Putamen (tissue), 1 donor: ENCODE results near the gene ZBTB22.
"Not testable (repeated sequence)": the region's sequence is repeated elsewhere in the genome, so short reads cannot be mapped to it uniquely, and the experiment has no call there.

Experiments
- DNase-seq: peaks from one replicate; pipeline ENCODE4 v3.0.0-alpha.2; 2016; ENCODE audit warnings: low spot score

Gene ZBTB22, protein sequence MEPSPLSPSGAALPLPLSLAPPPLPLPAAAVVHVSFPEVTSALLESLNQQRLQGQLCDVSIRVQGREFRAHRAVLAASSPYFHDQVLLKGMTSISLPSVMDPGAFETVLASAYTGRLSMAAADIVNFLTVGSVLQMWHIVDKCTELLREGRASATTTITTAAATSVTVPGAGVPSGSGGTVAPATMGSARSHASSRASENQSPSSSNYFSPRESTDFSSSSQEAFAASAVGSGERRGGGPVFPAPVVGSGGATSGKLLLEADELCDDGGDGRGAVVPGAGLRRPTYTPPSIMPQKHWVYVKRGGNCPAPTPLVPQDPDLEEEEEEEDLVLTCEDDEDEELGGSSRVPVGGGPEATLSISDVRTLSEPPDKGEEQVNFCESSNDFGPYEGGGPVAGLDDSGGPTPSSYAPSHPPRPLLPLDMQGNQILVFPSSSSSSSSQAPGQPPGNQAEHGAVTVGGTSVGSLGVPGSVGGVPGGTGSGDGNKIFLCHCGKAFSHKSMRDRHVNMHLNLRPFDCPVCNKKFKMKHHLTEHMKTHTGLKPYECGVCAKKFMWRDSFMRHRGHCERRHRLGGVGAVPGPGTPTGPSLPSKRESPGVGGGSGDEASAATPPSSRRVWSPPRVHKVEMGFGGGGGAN

DNA sequence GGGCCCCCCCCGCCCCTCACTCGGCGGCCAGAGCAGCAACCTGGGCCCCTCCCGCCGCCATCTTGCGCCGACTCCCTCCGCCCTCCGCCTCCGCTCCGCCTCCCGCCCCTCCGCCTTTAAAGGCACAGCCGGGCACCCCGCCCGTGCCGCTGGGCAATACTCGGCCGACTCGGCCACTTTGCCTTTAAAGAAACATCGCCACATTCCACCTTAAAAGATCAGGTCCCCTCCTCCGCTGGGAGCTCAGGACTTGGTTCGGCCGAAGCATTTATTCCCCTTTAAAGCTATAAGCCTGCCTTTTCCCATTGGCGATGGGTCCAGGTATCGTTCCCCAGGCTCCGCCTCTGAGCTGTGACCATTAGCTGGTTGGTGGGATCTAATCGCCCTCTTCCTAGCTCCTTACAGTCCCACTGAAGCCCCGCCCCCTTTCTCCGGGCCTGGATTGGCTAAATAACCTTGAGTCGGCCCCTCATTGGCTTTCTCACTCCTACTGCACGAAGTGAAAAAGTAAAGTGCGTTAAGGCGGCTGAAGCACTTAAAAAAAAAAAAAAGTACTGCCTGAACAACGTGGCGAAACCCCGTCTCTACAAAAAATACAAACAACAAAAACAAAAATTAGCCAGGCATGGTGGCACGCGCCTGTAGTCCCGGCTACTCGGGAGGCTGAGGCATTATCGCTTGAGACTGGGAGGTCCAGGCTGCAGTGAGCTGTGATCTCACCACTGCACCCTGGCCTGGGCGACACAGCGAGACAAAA, at the start of gene ZBTB22:
ZBTB22 (minus strand) TSS at position 76 of the 757 bp plus-strand sequence. CDS start 828 bp downstream, outside the sequence.
- peak; percentile 98 for DNase-seq

DNA sequence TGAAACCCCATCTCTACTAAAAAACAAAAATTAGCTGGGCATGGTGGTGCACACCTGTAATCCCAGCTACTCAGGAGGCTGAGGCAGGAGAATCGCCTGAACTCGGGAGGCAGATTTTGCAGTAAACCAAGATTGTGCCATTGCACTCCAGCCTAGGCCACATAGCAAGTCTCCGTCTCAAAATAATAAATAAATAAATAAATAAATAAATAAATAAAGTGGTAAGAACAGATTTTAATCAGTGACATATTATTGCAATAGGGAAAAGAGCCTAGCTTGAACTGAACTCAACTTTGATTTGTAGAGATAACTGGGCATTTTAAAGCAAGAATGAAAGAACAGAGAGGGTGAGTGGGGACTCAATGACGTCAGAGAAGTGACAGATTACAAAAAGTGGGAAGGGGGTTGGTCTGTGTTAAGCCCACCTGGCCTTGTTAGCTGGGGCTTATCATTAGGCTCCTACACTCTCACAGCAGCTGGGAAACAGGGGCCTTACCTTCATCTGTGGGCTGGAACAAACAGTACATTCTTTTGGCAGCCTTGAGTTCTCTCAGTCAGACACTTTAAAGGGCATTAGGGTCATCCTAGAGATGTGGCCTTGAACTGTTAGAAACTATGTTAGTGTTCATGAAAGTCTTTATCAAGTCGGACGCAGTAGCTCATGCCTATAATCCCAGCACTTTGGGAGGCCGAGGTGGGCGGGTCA, 49.6 kb upstream of the ZBTB22 start:
- DNase-seq, result no peak

DNA sequence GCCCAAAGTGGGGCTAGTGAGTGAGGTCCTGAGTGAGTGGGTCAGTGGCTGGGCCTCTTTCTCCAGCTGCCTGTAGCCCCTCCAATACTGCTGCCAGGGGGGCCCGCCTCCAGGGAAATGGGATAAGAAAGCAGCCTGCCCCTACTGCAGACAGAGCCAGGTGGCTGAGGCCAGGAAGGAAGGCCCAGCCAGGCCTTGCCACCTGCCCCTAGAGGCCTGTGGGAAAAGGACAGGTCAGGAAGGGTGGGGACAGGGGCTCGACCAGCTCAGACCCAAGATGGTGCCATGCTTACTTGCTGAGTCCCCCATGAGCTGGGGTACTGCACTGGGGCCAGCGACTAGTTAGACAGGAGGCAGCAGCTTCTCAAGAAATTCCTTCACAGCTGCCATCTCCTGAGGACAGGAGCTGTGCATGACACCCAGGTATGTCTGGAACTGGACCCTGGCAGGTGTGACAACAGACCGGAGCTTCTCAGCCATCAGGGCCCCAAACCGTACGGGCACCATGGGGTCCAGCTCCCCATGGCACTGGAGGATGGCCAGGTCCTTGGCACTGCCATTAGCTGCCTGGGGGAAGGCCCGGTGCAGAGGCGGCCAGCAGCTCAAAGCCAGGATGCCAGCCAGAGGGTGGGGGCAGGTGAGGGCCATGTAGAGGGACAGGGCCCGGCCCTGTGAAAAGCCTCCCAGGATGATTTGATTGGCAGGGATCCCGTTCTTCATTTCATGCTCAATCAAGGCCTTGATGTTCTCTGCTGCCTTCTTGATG, 47.8 kb upstream of the ZBTB22 start:
- not testable (repeated sequence) for DNase-seq

DNA sequence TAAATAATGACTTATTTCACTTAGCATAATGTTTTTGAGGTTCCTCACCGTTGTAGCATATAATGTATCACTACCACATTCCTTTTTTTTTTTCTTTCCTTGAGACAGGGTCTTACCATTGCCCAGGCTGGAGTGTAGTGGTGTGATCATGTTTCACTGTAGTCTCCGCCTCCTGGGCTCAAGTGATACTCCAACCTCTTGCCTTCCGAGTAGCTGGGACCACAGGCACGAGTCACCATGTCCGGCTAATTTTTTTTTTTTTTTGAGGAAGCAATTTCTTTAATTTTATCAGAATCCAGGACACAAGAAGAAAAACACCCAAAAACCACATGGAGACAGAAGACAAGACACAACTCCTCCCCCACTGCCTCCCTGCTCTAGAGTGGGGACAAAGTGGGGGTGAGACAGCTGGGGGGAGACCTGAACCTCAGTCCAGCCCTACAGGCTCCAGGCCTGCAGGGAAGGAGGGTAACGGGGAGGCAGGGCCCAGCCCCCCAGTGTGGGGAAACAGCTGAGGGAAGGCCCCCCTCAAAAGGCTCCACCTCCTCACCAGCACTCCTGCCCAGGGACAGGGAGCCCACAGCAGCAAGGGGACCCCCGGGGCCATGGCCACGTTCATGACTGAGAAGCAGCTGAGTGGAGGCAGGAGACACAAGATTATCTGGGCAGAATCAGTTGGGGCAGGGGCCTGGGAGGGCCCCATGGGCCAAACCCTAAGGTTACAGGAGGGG, 47.1 kb upstream of the ZBTB22 start:
- not testable (repeated sequence) for DNase-seq

DNA sequence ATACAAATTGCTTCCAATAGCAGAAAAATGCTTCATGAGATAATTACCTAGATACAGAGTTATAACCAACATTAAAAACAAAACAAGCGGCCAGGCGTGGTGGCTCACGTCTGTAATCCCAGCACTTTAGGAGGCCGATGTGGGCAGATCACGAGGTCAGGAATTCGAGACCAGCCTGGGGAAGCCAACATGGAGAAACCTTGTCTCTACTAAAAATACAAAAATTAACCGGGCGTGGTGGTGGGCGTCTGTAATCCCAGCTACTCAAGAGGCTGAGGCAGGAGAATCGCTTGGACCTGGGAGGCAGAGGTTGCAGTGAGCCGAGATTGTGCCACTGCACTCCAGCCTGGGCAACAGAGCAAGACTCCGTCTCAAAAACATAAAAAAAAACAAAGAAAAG, 45.9 kb upstream of the ZBTB22 start:
- not testable (repeated sequence) for DNase-seq

DNA sequence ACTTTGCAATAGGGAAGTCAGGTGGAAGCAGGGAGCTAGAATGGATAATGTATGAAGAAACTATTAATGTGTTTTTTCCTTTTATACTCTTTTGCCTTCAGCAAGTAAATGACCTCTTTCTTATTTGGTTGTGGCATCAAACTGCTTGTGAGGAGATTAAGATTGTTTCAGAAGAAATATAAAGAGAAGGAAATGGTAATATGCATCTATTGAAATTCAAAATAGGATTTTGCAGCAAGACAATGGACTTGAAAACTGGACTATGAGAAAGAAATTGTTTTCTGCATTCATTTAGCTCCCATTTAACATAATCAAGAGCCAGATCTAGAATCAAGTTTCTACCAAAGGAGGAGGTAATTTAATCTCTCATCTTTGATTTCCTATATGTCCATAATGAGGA, 41.8 kb upstream of the ZBTB22 start:
- no peak for DNase-seq

DNA sequence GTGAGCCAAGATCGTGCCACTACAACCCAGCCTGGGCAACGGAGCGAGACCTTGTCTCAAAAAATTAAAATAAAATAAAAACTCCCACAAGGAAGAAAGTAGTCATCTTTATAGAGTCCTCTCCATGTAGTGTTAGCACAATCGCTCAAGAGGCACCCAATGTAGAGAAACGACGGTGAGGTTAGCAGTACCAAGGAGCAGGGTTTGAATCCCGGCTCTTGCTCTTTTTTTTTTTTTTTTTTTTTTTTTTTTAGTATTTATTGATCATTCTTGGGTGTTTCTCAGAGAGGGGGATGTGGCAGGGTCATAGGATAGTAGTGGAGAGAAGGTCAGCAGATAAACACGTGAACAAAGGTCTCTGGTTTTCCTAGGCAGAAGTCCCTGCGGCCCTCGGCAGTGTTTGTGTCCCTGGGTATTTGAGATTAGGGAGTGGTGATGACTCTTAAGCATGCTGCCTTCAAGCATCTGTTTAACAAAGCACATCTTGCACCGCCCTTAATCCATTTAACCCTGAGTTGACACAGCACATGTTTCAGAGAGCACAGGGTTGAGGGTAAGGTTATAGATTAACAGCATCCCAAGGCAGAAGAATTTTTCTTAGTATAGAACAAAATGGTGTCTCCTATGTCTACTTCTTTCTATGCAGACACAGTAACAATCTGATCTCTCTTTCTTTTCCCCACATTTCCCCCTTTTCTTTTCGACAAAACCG, 39.8 kb upstream of the ZBTB22 start:
- not testable (repeated sequence) for DNase-seq

DNA sequence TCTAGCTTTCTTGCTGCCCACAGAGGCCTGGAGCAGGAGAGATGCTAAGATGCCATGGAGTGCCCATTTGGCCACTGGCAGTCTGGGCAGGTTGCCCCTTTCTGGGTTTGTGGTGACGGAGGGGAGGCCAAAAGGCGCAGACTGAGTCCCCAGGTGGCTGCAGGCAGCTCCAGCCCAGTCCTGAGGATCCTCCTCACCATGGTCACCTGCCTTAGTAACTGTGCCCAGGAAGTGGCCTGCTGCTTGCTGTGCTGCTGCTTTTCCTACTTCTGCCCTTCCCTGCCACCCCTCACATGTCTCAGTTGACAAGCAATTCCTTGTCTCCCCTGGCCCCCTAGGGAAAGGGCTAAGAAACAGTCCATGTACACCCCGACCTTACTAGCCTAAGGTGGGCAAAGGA, 38.8 kb upstream of the ZBTB22 start:
- DNase-seq, result no peak

DNA sequence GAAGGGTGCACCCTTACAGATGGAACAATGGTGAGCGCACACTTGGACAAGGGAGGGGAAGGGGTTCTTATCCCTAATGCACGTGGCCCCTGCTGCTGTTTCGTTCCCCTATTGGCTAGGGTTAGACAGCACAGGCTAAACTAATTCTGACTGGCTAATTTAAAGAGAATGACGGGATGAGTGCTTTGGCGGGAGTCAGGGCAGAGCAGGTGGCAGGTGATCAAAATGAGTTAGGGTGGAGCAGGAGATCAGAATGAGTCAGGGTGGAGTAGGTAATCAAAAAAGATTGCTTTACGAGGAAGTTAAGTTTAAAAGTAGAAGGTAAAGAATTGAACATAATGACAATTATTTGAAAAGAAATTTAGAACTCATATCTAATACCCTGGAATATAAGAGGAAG, 38.3 kb upstream of the ZBTB22 start:
- not testable (repeated sequence) for DNase-seq

DNA sequence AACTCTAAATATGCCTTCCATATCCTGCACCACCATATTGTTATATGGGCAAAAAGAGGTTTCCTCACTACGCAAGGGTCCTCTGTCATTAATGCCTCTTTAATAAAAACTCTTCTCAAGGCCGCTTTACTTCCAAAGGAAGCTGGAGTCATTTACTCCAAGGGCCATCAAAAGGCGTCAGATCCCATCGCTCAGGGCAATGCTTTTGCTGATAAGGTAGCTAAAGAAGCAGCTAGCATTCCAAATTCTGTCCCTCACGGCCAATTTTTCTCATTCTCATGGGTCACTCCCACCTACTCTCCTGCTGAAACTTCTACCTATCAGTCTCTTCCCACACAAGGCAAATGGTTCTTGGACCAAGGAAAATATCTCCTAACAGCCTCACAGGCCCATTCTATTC, 30.3 kb upstream of the ZBTB22 start:
- DNase-seq, result no peak

DNA sequence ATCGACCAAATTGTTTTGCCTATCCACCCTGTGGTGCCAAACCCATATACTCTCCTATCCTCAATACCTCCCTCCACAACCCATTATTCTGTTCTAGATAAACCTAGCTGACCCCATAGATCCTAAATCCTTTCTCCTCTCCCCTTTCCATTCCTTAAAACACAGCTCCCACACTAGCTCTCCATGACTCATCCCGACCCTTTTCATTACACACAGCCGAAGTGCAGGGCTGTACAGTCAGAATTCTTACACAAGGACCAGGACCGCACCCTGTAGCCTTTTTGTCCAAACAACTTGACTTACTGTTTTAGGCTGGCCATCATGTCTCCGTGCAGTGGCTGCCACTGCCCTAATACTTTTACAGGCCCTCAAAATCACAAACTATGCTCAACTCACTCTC, 29.4 kb upstream of the ZBTB22 start:
- DNase-seq, result not testable (repeated sequence)

DNA sequence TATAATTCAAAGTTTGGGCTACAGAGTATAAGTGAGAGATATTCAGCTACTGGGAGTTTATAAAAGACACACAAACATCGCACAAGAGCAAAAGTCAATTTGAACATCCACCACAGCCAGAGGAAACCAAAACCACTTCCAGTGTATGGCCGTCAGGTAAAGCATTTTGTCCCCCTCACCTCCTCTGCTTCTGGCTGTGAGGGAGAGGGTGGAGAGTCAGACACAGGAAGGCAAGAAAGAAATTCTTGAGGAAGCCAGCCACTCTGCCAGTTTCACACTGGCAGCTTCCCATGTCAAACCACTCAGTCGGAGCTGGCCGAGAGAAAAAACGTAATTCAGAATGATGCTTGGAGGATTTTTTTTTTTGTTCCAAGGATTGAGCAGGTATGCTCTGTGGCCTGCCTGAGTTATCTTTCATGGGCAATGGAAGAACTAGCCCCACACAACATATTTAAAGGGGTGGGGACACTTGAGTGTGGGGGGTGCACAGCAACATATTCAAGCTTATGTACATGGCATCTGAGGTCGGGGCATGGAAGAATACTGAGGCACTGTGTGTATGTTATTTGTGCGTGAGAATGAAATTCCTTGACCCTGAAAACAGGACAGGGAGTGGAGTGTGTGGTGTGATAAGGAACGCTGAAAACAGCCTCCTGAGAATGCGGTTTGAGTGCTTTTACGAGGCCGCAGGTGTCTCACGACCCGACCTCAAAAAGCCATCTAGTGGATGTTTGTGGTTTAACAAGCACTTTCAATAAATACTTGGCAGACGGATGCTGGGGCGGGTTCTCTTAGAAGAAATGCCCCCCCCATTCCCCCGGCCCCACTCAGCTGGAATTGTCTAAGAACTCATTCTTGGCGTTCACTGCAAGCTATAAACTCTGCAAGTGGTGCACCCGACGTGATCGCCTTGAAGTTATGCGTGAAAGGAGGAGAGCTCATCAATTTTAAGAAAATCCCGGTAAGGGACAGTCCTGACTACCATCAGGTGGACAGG, 27.5 kb upstream of the ZBTB22 start:
- DNase-seq, result peak; percentile 29

DNA sequence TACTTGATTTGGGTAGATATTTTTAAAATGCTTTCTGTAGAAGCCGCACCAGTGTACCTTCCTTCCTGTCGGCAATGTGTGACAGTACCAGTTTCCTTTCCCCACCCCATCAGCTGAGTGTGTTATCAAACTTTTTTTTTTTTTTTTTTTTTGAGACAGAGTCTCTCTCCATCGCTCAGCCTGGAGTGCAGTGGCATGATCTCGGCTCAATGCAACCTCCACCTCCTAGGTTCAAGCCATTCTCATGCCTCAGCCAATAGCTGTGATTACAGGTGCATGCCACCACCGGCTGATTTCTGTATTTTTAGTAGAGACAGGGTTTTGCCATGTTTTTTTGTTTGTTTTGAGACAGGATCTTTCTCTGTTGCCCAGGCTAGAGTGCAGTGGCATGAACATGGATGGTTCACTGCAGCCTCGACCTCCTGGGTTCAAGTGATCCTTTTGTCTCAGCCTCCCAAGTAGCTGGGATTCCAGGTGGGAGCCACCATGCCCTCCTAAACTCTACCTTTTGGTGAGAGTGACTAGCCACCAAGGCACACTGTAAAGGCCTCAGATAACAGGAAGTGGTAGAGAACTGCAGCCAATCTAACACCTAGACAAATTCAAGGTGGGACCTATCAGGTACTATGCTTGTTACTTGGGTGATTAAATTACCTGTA, 26.5 kb upstream of the ZBTB22 start:
- no peak for DNase-seq

DNA sequence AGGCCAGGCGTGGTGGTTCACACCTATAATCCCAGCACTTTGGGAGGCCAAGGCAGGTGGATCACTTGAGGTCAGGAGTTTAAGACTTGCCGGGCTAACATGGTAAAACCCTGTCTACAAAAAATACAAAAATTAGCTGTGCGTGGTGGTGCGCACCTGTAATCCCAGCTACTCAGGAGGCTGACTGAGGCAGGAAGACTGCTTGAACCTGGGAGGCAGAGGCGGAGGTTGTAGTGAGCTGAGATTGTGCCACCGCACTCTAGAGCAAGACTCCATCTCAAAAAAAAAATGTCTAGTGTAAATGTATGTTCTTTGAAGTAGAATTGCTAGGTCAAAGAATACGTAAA, 26.0 kb upstream of the ZBTB22 start:
- DNase-seq, result not testable (repeated sequence)

DNA sequence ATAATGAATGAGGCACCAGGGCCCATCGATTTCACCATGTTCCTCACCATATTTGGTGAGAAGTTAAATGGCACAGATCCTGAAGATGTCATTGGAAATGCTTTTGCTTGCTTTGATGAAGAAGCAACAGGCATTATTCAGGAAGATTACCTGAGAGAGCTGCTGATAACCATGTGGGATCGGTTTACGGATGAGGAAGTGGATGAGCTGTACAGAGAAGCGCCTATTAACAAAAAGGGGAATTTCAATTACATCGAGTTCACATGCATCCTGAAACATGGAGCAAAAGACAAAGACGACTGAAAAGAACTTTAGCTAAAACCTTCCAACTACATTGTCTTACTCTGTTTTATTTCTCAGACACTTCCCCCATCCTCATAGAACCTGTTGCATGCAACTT, 21.6 kb upstream of the ZBTB22 start:
- no peak for DNase-seq

DNA sequence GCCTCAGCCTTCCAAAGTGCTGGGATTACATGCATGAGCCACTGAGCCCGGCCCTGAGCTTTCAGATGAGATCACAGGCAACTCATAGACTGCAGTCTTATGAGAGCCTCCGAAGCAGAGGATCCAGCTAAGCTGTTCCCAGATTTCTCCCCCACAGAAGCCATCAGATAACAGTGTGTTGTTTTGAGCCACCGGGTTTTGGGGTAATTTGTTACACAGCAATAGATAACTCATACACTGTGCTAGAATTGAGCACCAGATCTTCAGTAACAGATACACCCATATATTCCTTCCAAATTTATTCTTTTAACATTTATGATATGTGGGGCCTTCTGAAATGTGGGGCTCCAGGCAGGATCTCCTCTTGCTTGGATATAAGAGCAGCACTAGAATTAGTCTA, 19.0 kb upstream of the ZBTB22 start:
- no peak for DNase-seq

DNA sequence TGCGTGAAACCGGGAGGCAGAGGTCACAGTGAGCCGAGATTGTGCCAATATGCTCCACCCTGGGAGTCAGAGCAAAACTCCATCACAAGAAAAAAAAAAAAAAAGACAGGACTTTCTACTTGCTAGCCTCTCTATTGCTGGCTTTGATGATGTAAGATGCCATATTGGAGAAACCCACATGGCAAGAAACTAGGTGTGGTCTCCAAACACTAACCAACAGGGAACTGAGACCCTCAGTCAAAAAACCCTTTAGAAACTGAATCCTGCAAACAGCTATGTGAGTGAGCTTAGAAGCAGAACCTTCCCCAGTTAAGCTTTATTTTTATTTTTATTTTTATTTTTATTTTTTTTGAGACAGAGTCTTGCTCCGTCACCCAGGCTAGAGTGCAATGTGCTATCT, 18.4 kb upstream of the ZBTB22 start:
- no peak for DNase-seq

DNA sequence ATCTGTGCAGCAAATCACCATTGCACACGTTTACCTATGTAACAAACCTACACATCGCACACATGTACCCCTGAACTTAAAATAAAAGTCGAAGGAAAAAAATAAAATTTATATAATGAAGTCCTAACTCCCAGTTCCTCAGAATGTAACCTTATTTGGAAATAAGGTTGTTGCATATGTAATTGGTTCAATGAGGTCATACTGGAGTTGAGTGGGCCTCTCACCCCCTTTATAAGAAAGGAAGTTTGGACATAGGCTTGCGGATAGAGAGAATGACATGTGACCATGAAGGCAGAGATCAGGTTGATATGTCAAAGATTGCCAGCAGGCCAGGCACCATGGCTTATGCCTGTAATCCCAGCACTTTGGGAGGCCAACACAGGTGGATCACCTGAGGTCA, 16.1 kb upstream of the ZBTB22 start:
- no peak for DNase-seq
